ENCODE data around the gene PHKB.
"Not testable (repeated sequence)": the region's sequence is repeated elsewhere in the genome, so short reads cannot be mapped to it uniquely, and the experiment has no call there.

Gene PHKB

DNA sequence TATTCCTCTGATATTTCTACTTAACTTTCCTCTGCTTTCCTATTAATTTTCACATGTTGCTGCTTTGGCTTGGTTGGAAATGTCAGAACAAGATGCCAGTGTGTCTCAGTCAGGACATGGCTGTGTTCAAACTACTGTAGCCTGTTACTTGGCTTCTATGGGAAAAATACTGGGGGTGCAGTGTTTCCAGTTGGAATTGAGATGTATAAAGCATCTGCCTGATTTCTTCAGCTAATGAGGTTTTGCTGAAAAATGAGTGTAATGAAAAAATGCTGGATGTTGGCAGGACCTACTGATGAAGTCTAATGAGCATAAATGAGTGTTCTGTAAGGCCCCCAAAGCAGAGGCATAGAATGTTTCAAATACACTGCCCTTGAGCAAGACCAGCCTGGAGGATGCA is 166.6 kb downstream of the PHKB start:
- DNase-seq, result no peak

DNA sequence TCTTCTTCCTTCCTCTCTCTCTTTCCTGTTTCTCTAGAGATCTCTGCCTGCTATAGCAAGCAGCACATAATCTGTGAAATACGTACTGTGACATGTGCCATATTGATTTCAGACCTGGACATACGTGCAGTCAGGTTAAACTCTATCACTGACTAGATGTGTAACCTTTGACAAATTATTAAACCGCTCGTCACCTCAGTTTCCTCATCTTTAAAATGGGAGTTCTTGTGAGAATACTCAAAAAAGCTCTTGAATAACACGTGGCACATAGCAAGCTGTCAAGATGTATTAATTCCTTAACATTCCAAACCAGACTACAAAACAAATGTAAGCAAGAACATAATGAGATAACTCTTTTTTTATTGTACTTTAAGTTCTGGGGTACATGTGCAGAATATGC is 170.0 kb downstream of the PHKB start:
- no peak for DNase-seq

DNA sequence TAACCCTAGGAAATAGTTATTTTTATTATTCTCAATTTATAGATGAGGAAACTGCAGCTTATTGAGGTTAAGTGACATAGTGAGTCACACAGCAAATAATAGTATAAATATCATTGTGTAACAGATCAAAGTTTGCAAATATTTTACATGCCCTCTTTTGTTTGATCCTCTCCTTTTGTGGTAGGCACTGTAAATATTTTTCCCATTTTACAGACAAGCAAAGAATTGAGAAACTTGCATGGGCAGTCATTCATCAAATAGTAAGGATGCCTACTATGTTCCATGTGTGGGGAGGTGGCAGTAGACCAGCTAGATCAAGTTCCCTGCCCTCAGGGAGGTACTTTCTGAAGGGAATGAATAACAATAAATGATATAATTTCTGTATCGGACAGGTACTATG is 173.0 kb downstream of the PHKB start:
- no peak for DNase-seq

DNA sequence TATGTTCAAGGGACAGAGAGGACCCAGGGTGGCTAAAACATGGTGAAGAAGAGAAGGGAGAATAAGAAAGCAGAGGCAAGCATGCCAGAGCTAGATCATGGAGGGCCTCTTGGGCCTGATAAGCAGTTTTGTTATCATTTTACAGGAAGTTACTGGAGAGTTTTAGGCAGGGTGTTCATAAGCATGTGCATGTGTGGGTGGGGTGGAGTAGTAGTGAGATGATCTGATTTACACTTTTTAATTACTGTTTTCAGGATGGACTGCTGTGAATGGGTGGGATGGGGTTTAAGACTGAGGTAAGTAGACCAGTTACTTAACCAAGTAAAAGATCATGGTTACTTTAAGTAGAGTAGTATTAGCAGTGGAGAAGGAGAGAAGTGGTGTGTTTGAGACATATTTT is 173.6 kb downstream of the PHKB start:
- DNase-seq, result no peak

DNA sequence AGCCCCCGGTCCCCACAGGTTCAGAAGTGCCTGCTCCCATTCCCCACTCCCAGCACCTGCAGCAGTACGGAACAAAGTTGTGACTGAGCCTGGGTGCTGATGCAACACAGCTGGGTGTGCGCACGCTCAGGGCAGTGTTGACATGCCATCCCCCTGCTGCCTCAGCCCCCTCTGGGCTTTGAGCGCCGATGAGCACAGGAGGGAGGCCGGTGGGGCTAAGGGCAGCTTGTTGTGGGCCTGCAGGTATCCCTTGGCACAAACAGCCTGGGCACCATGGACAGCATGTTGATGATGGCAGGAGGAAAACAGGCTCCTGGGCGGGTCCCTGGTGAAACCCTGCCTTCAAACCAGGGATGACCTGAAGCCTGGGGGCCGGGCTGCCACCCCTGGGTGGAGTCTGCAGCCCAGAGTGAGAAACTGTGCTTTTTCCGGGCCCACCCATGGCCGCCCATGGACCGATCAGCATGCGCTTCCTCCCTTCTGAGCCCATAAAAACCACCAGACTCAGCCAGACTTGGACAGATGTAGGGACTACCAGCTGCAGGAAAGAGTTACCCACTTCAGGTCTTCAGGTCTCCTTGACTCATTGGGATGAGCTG is 175.5 kb downstream of the PHKB start:
- no peak for DNase-seq

DNA sequence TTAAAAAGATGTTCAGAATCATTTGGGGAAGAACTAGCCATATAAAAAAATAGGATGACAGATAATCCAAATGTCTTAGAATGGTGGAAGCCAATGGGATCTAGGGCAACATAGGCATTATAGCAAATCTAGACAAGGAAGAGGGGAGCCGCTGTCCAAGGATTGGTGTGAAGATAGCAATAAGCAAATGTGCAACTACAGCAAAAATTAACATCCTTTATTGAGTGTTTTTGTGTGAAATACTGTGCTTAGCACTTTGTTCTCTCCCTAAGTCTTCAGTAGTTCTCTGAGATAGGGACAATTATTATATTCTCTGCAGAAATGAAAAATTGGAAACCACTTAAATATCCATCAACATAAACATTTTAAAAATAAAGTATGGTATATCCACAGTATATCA is 177.0 kb downstream of the PHKB start:
- DNase-seq, result no peak

DNA sequence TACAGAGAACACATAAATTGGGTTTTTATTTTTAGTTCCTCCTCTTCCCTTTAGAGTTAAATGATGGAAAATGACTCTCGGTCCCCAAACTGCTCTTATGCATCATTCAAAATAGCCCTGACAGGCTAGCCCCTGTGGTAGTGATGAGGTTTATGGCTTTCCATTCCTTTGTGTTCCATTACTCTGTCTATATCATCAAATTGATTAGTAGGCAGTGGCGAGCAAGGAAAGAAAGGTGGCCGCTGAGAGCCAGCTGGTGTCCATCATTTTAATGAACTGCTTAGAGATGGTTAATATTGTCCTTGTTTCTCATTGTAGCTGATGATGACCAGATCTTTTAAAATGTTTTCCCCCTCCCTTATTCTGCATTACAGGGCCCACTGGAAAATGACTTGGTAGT is 179.5 kb downstream of the PHKB start:
- no peak for DNase-seq

DNA sequence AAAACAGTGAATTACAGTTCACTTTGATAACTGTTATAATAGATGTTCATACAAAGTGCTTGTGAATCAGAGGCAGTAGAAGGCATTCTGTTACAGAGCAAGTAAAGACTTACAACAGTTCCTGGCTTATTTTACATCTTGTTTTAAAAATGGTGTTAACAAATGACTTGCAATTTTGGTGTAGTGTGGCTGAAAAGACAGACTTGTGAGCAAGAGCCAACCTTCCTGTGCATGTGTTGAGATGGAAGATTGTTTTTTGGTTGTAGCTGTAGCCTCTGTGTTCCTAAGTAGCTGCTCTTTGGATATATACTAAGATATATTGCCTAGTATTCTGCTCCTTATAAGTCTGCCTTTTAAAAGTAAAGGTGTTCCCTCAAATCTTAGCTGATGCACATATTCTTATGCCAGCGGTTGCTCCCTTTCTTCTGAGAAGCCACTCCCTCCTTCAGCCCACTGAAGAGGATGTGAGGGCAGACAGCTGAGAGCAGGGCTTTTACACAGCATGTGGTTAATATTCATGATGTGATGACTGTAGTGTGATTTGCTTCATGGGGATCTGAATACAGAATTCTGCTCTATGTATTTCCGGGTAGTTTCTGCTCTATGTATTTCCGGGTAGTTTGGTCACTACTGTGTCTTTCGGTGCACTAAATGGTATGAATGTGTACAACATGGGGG is 182.3 kb downstream of the PHKB start:
- no peak for DNase-seq

DNA sequence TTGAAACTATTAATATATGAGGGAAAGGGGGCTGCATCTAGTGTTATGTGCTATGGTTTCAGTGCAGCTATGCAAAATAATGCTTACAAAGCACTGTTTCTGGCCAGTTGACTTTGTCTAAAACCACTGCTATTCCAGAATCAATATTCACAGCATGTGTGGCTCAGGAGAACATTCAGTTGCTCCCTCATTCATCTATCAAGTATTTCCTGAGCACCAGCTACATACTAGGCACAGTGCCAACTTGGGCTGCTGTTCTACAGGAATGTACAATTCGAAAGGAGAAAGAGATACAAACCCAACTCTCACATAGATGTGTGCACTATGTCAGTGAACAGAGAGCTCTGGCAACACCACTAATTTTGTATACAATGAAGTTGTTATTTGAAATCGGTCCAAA is 183.0 kb downstream of the PHKB start:
- DNase-seq, result no peak

DNA sequence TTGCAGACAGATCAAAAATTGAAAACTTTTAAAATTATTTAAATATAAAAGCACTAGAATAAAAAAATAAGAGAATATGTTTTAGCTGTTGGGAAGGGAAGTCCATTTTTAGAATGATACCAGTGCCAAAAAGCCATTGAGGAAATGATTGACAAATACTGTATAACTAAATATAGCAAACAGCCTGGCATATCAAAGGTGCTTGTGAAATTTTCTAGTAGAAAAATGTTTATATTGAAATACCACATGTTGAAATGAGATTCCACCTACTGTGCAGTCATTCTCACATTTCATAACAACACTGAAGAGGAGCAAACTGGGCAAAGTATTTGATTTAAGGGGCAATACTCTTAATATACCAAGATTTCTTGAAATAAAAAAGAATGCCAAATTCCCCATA is 183.5 kb downstream of the PHKB start:
- no peak for DNase-seq

DNA sequence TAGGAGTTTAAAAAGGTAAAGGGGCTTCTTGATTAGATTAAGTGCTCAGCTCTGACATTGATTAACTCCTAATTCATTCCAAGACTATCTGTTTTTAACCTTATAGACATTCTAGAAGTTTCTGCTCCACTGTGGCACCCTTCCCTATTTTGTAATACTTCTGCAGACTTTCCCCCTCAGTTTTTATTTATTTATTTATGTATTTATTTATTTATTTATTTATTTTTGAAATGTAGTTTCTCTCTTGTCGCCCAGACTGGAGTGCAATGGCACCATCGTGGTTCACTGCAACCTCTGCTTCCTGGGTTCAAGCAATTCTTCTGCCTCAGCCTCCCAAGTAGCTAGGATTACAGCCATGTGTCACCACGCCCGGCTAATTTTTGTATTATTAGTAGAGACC is 185.8 kb downstream of the PHKB start:
- DNase-seq, result no peak

DNA sequence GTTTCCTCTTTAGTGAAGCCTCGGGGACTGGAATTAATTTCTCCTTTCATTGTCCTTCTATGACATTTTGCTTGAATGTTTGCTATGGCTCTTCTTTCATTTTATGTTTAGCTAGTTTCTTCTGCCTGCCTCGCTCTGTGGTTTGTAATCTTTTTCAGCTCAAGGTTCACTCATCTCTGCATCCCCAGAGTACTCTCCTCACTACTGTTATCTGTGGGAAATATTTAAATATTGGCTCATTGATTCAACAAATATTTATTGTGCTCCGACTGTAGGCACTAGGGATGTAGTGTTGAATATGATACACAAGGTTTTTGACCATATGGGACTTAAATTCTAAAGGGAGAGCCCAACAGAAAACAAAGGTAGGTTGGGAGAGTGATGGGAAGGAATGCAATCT is 195.9 kb downstream of the PHKB start:
- no peak for DNase-seq

DNA sequence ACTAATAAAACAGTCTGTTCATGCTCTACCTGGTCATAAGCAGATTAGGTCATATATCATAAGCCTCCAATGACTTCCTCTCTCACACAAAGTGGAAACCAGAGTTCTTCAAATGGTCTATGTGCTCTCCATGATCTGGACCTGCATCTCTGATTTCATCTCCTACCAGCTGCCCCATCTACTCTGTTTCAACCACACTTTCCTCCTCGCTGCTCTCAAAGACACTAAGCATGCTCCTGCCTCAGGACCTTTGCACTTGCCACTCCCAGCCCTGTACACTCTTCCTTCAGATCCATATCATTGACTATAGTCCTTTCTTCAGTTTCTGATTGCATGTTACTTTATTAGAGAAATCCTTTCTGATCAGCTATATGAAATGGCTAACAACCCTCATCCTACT is 196.8 kb downstream of the PHKB start:
- DNase-seq, result no peak

DNA sequence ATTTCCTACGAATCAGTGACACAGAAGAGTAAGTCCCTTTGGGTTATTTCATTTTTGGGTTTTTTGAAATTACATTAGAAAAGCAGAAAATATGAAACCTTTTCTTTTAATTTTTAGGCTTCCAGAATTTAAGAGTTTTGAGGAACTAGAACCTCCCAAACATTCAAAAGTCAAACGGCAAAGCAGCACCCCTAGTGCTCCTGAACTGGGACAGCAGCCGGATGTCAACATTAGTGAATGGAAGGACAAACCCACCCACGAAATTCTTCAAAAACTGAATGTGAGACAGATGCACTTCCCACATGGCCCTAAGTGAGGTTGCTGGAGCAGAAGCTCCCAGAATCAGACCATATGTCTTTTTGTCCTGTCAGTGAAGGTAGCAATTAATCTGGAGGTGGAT is 199.4 kb downstream of the PHKB start:
- DNase-seq, result no peak

DNA sequence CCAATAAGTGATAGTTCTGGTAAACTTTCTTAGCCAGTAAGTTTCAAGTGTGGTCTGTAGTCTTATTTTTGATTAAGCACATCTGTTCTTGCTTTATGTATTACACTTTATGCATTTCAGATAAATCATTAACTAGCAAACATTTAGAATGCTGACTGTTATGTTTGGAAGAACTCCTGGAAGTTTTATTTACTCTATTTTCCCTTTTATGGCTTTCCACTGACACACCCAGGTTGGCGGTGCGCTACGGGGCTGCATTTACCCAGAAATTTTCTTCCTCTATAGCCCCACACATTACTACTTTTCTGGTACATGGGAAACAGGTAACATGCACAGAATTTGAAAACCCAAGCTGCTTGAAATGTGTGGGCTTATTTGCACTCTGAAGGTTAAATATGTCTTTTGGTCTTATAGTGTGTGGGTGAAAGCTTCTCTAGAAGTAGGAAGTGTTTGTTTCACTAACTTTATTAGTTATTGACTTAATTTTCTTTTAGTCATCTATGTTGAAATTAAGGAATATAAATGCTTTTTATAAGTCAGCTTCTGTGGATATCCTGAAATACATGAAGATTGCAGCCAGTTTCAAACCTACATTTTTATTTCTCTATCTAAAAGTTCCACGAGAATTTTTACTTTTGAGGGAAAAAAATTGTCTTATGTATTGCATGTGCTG is 203.7 kb downstream of the PHKB start:
- DNase-seq, result no peak

DNA sequence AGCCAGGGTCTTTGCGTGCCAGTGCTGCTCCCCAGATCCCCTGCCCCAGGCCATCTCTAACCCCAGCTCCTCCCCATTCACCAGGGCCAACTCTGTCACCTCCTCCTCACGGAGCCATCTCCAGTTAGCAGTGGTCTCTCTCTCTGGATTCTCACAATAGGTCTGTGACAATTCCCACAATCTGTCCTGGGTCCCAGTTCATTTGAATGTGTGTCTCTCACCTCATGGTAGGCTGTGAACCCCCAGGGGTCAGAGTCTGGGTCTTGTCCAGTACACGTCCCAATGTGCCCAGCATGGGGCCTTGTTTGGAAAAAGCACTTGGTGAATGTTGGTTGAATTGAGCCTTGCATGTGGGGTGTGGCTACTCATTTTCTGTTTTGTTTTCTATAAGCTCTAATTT is 205.3 kb downstream of the PHKB start:
- no peak for DNase-seq

DNA sequence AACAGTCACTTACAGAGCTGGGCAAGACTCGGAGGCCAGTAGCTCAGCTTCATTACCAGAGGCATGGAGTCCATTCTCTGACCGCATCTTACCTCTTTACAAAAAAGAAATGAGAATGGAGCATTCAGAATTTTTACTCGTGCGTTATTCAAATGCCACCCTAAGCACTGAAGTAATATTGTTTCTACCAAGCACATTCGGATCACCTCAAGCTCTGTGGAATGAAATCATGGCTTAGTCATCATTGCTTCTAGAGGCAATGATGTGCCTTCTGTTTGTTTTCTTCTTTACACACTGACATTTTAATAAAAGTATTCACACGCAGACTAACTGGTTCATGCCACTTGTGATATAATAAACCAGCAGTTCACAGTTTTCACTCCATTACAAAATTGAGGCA is 206.8 kb downstream of the PHKB start:
- DNase-seq, result no peak

DNA sequence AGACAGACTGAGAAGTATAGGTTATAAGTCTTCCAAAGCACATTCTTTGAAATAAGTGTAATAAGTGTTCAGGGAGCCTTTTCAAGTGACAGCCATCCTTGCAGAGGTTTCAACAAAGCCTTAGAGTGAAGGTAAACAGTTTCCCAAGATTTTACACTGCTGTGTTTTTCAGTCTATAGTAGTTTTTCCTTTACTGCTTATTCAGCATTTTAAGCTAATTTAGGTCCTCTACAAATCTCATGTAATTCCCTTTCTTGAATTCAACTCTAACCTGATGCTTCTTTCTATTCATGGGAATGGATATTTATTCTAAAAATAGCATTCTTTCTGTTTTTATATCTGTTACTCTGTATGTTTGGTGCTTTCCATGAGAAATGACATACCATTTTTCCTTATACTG is 211.3 kb downstream of the PHKB start:
- DNase-seq, result no peak

DNA sequence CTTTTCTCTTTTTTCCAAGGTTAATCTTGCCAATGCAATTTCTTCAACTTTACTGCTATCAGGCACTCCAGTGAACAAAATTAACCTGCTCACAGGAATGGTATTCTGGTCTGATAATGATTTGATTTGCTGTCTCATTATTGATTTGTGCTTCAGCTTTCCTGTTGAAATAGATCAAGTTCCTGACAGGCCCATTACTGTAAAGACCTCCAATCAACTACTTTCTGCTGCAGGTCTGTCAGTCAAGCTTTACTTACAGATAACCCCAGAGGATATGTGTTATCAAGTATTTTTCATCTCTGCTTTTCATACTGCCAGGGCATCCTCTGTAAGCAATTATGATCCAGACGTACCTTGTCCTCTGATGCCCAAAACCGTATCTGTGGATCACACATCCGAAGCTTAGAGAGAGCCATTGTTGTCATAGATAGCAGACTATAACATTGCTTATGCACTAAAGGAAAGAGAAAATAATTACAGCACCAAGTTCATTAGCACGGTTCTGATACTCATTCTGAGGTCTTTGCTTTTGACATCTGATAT is 215.6 kb downstream of the PHKB start:
- DNase-seq, result no peak

DNA sequence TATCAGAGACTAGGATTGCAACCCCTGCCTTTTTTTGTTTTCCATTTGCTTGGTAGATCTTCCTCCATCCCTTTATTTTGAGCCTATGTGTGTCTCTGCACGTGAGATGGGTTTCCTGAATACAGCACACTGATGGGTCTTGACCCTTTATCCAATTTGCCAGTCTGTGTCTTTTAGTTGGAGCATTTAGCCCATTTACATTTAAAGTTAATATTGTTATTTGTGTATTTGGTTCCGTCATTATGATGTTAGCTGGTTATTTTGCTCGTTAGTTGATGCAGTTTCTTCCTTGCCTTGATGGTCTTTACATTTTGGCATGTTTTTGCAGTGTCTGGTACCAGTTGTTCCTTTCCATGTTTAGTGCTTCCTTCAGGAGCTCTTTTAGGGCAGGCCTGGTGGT is 220.4 kb downstream of the PHKB start:
- DNase-seq, result not testable (repeated sequence)

DNA sequence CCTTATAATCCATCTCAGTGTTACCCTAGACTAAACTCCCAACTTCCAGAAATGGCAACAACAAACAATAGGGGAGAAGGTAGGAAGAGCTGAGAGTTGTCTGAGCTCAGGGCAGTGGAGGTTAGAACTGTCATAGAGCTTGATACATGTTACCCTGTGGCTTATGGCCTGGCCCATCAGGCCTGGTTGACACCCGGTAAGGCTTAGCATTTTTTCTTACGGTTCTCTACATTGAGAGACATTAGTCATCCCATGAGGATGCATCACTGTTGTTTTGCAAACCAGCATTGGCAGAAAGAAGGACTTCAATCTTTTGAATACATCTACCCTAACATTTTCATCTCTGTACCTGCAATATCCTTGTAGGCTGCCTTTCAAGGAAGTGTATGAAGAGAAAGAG is 226.6 kb downstream of the PHKB start:
- DNase-seq, result no peak

DNA sequence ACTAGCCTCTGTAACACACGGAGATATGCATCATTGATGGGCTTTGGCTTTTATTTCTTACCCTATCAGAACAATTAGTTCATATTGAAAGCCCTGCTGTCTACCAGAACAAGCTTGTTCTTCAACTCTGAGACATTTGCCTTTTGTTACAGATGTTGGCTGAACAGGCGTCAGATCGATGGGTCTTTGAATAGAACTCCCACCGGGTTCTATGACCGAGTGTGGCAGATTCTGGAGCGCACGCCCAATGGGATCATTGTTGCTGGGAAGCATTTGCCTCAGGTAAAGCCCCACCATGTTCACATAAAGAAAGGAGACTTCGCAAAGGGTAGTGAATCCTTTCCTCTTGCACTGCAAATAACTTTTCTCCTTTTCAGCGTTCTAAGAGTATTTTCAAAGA is 232.1 kb downstream of the PHKB start:
- no peak for DNase-seq

DNA sequence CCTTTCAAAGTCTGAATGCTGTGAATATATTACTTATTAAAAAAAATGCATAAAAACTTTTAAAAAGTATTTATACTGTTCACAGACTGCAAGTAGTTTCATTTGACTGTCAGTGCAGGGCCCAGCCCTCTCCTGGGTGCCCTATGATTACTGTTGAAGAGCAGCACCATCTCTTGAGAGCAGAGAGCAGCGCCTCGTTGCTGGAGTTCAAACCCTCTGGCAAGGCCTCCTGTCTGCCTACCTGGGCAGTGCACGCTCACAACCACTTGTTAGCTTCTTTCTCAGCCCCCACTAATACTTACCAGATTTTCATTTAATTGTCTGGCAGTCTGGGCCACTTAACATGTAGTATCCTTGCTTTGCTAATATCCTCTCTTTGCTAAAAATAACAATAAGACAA is 233.4 kb downstream of the PHKB start:
- DNase-seq, result no peak

DNA sequence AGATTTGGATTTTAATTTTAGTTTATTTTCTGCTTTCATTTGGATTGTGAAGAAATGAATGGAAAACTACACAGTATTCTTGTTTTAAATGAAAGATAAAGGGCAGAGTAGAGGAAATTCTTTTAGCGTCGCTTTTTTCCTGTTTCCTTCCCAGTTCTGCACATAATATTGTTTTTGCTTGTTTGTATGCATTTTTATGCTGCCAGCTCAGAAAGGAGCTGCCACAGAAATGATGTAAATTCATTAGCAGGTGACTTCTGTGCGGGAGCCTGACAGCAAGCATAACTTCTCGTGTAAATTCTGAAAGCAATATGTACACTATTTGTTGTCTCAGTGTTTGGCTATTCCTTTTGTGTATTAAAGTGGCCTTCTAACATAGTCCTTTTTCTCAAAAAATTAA is 234.6 kb downstream of the PHKB start:
- DNase-seq, result no peak

DNA sequence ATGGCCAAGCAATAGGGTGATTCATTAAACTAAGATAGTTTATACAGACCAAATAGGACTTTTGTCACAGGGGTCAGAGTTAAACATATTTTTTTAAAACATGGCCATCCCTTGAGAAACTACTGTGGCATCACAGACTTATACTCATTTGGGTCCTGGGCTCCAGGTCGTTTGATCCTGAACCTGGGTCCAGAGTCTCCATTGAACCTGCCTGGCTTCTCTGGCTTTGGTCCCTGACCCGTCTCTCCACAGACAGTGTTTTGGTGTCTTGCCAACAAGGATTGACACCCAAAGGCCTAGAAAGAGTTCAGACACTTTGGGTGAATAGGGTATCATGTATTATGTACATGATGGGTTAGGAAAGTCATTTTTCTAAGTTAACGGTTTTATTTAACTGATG is 236.7 kb downstream of the PHKB start:
- no peak for DNase-seq
